Lower lobe of right lung (tissue), 2 donors: ENCODE measurements around the gene DAB1. TPM values are rescaled to one million over a fixed set of nuclear protein-coding genes. Genes with fewer than 3 reads are reported as not detected.
A peak's percentile ranks its signal among the peaks of the same experiment; 100 is the strongest.

ENCODE experiments used
- ATAC-seq, 2 donors: fragments of 200-7000 bp; cut with Tn5 transposase; one replicate each; pipeline ENCODE4 v1.9.1; 2020 to 2022; ENCODE audit warnings: mild to moderate bottlenecking in 2 of 2, moderate library complexity in 2 of 2
- DNase-seq: peaks from one replicate; pipeline ENCODE4 v3.0.0-alpha.2; 2020
- H3K27ac ChIP-seq: fragments of 200-600 bp; one replicate; pipeline ENCODE4 v1.8.0; 2022
- H3K27me3 ChIP-seq: fragments of 200-600 bp; one replicate; pipeline ENCODE4 v1.8.0; 2022; ENCODE audit warnings: low read depth
- H3K36me3 ChIP-seq: fragments of 200-600 bp; one replicate; pipeline ENCODE4 v1.8.0; 2022; ENCODE audit warnings: mild to moderate bottlenecking
- H3K4me1 ChIP-seq: fragments of 200-600 bp; one replicate; pipeline ENCODE4 v1.8.0; 2022
- H3K4me3 ChIP-seq: fragments of 200-600 bp; one replicate; pipeline ENCODE4 v1.8.0; 2022; ENCODE audit warnings: mild to moderate bottlenecking
- H3K9me3 ChIP-seq: fragments of 200-600 bp; one replicate; pipeline ENCODE4 v1.8.0; 2022
- intact Hi-C: fragments of 100-400 bp; cut with DNase I; formaldehyde crosslinking; loops from one replicate; pipeline ENCODE4 v1.11.0; 2022
- total RNA-seq: library from RNA; stranded (reverse); fragmentation: NEBNext Ultra II Directional; extraction: Animal tissue kit (Norgen Biotek cat#: 25700); gene quantifications from one replicate; pipeline ENCODE4 v1.2.1, GENCODE V29; 2021
- TF ChIP-seq, protein P1 (sequence below): fragments of 200-600 bp; IDR thresholded peaks from one replicate; pipeline ENCODE4 v1.8.0; 2022; ENCODE audit warnings: antibody characterized with exemption, mild to moderate bottlenecking
- donor health status: DM: no; HTN: yes; CAD: no; lungs with severe emphysema.

The DAB1 gene
- total RNA-seq, 1 donor from 2014 or later = 1.9 TPM

DNA sequence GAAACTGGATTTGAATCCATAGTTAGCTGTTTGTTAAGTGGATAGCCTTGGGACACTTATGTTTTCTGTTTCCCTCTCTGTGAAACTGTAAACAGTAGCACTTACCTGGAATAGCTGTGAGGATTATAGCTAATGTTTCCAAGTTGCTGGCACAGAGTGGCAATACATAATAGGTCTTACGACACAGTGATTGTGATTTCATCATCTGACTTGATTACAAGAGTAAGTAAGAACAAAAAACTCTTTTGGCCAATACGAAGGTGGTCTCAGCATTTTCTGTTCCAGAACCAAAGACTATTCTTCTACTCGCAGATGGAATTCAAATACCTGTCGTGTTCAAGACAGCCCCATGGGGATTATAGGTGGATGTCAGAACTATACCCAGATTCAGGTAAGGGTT lies 460.2 kb downstream of the DAB1 start:
- intact Hi-C loops = no loop called here
- no peaks in the 10 kb centered on the region for H3K27me3 ChIP-seq

DNA sequence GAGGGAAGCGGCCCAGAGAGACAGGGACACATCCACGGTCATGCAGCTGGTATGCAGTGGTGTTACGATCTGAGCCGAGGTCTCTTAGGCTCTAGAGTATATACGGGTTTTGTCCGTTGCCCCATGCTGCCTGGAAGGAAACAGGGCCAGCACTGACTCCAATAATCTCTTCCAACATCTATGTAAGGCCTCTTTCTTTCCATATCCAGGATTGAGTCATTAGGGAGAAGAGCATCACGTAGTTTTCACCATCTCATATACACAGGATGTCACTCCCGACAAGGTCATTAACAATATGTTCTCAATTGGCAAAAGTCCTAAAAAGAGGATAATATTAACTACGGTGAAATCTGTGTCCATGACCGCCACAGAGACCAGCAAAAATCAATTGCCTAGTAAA lies 462.4 kb downstream of the DAB1 start:
- DNase-seq (no peak), ATAC-seq (no peak)
- intact Hi-C loops = no loop called here

More for the DNA sequence above, 460.2 kb downstream of the DAB1 start:
- Histone ChIP-seq H3K9me3 (no peaks in the 10 kb centered on the region), H3K36me3 (no peaks in the 10 kb centered on the region), H3K4me1 (no peaks in the 10 kb centered on the region), H3K4me3 (no peak overlapping the region), H3K27ac (no peak overlapping the region)
- no peak for DNase-seq
- peak in 1 of 2 donors; percentile 28 for ATAC-seq
- TF ChIP-seq, protein P1, sequence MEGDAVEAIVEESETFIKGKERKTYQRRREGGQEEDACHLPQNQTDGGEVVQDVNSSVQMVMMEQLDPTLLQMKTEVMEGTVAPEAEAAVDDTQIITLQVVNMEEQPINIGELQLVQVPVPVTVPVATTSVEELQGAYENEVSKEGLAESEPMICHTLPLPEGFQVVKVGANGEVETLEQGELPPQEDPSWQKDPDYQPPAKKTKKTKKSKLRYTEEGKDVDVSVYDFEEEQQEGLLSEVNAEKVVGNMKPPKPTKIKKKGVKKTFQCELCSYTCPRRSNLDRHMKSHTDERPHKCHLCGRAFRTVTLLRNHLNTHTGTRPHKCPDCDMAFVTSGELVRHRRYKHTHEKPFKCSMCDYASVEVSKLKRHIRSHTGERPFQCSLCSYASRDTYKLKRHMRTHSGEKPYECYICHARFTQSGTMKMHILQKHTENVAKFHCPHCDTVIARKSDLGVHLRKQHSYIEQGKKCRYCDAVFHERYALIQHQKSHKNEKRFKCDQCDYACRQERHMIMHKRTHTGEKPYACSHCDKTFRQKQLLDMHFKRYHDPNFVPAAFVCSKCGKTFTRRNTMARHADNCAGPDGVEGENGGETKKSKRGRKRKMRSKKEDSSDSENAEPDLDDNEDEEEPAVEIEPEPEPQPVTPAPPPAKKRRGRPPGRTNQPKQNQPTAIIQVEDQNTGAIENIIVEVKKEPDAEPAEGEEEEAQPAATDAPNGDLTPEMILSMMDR = no peak

DNA sequence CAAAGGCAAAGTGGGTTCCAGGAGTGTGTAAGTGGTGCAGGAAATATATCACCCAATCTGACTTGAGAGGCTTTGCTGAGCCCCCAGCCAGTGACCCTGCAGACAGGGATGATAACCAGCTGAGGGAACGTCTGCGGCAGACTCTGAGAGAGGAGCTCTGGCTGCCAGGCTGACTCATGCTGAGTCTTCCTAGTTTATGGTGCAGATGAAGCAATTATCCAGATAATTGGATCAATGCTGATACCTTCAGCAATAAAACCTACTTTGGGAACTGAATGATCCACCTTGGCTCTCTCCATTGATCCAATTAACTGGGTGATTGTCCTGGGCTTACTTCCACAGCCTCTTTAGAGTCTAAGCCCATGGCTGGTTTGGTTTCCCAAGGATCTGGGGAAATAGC lies 465.3 kb downstream of the DAB1 start:
- Histone ChIP-seq H3K9me3 (no peaks in the 10 kb centered on the region), H3K4me1 (no peaks in the 10 kb centered on the region), H3K36me3 (no peaks in the 10 kb centered on the region), H3K4me3 (no peak overlapping the region), H3K27ac (no peak overlapping the region), H3K27me3 (no peaks in the 10 kb centered on the region)
- ATAC-seq (no peak), DNase-seq (no peak)
- intact Hi-C loops = no loop called here
- TF ChIP-seq, protein P1 = no peak

More for the DNA sequence above, 462.4 kb downstream of the DAB1 start:
- H3K4me1 ChIP-seq = no peaks in the 10 kb centered on the region
- H3K27me3 ChIP-seq = no peaks in the 10 kb centered on the region
- H3K9me3 ChIP-seq = no peaks in the 10 kb centered on the region
- H3K27ac ChIP-seq = no peak overlapping the region
- no peak overlapping the region for H3K4me3 ChIP-seq
- no peaks in the 10 kb centered on the region for H3K36me3 ChIP-seq
- TF ChIP-seq, protein P1 = no peak

DNA sequence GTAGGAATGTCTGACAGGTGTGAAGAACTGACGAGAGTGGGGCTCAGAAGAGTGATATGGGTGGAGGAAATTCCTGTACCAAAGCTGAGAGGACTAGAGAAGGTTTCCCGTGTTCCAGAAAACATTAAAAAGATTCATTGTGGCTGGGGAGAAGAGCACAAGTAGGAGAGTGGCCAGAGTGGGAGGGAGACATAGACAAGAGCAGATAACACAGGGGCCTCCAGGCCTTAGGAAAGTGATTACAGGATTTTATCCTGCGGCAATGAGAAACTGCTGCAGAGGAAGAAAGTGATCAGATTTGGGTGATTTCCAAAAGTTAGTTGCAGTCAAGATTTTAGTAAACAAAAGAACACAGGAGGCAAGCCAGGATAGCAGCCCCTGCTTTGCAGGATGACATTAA lies 465.9 kb downstream of the DAB1 start:
- intact Hi-C loops = no loop called here
- DNase-seq (no peak), ATAC-seq (no peak)
- Histone ChIP-seq H3K27ac (no peak overlapping the region), H3K4me3 (no peak overlapping the region), H3K27me3 (no peaks in the 10 kb centered on the region), H3K9me3 (no peaks in the 10 kb centered on the region), H3K4me1 (no peaks in the 10 kb centered on the region), H3K36me3 (no peaks in the 10 kb centered on the region)
- TF ChIP-seq, protein P1 = no peak

DNA sequence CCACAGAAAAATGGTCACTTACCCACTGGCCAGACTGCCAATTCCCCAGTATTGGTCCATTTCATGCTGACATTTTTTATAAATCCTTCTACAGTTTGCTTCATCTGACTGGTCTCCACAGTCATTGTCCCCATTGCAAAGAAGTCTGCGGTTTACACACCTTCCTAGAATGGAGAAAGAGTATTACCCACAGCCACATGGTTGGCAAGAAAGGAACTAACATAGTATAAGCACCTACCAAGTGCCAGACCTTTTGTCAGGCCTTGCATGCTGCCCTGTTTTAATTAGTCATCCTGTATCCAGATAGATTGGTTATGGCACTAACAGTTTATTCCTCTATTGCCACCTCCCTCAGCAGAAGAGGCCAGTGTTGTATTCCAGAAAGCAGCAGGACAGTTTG lies 469.2 kb downstream of the DAB1 start:
- no peaks in the 10 kb centered on the region for H3K27me3 ChIP-seq
- no peak for DNase-seq
- no peak overlapping the region for H3K27ac ChIP-seq
- ATAC-seq = no peak
- no peak overlapping the region for H3K4me3 ChIP-seq
- H3K4me1 ChIP-seq = no peaks in the 10 kb centered on the region
- intact Hi-C loops = no loop called here
- no peaks in the 10 kb centered on the region for H3K36me3 ChIP-seq
- H3K9me3 ChIP-seq = no peaks in the 10 kb centered on the region
- TF ChIP-seq, protein P1 = no peak

DNA sequence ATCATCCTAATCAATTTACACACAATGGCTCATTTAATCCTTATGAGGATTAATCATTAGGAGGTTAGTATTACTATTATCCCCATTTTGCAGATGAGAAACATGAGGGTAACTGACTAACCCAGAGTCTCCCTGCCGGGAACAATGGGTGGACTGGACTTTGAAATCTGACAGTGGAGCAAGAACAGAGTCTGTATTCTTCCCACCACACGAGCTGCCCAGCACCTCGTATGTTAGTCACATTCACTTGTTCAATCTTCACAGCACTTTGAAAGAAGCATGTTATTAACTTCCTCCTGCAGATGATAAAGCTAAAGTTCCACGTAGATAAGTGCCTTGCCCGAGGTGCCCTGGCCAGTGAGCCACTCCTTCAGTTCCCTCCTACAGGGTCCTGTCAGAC lies 470.5 kb downstream of the DAB1 start:
- TF ChIP-seq, protein P1 = no peak
- Histone ChIP-seq H3K4me1 (no peaks in the 10 kb centered on the region), H3K9me3 (no peaks in the 10 kb centered on the region), H3K36me3 (no peaks in the 10 kb centered on the region), H3K27me3 (no peaks in the 10 kb centered on the region), H3K27ac (no peak overlapping the region), H3K4me3 (no peak overlapping the region)
- intact Hi-C loops = no loop called here
- ATAC-seq = no peak
- DNase-seq = no peak
